Fibroblast of skin of abdomen (primary cell): ENCODE measurements around the gene SYTL4.
A peak's percentile ranks its signal among the peaks of the same experiment; 100 is the strongest.

Experiments used
- DNase-seq: peaks from one replicate; pipeline ENCODE4 v3.0.0-alpha.2; 2013

The SYTL4 gene

GRCh38 chrX:100687546-100687945, 44.4 kb downstream of the SYTL4 start:
- no peak for DNase-seq

GRCh38 chrX:100687128-100687527, 44.8 kb downstream of the SYTL4 start:
- DNase-seq = no peak

GRCh38 chrX:100685997-100686305, 46.0 kb downstream of the SYTL4 start:
- DNase-seq = no peak

DNA sequence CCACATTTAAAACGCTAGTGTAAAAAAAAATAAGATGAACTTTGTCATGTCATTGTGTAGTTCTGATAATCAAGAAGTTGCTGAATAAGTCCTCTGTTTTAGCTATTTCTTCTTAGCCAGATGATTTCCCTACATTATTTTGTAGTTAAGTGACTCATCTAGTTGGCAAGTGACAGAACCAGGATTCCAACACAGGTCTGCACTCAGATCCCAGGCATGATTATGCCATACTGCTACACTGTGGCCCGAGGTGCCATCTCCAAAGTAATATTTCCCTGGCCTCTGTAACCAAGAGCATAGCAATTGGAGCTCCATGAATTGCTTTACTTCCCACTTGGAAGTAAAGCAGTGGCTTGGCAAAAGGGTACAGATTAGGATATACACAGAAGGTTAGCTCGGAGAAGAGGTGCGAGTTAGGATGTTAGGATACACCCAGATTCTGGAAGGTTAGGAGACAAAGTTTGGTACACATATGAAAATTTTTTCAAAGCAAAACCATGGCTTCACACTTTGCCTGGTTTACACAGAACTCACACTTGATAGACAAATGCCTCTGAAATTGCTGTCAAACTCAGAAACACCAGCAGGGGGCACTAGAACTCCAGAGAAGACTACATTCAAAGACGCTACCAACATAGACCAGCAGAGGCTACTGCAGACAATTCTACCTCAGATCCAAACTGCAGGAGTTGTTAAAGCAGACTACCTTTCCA, 46.5 kb downstream of the SYTL4 start:
- peak; percentile 55 for DNase-seq

DNA sequence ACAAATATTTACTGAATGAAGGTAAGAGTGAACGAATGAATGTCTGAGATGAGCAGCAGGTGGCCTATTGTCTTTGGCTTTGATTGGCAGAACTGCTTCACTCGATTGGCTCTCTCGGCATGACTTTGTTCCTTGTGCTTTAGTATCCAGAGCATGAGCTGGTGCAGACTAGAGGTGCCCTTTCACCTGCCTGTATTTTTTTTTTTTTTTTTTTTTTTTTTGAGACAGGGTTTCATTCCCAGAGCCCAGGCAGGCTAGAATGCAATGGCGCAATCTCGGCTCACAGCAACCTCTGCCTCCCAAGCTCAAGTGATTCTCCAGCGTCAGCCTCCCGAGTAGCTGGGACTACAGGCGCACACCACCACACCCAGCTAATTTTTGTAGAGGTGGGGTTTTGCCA, 49.0 kb downstream of the SYTL4 start:
- no peak for DNase-seq

GRCh38 chrX:100681599-100681998, 50.3 kb downstream of the SYTL4 start:
- no peak for DNase-seq

GRCh38 chrX:100680756-100681155, 51.2 kb downstream of the SYTL4 start:
- DNase-seq = no peak

DNA sequence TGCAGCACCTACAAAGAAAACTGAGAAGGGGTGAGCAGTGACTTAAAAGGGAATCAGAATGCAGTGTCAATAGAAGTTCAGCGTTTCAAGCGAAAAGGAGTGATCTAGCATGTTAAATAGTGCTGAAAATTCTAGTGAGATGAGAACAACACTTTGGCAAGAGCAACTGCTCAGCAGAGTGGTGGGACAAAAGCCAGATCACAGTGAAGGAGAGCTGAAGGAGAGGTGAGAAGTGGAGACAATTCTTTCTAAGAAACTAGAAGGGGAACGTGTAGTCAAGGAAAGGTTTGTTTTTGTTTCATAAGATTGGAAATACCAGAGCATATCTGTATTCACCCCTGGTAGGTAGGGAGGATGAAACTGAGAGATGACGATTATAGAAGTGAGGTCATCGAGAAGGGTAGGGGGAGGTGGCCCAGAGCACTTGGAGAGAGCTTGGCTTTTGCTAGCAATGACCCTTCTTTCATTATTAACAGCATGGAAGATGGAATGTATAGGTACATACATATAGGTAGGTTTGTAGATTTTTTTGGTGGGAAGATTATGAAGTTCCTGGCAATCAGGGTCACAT, 54.2 kb downstream of the SYTL4 start:
- peak; percentile 20 for DNase-seq

DNA sequence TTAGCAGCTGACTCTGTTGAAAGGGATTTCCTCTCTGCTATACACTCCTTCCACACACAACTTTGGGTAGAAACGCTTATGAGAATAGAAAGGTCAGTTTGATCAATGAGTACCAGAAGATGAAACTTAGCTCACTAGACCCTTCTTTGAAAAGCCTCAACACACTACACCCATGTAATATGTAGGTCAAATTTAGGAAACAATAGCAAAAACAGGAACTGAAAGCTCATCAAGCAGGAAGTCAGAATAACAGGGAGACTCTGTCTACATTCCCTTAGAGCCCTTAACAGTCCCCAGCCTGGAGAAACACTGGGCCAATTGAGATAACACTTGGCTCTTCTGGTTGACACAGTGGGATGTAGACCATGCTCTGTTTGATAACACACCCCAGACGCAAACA, 57.2 kb downstream of the SYTL4 start:
- DNase-seq = no peak

DNA sequence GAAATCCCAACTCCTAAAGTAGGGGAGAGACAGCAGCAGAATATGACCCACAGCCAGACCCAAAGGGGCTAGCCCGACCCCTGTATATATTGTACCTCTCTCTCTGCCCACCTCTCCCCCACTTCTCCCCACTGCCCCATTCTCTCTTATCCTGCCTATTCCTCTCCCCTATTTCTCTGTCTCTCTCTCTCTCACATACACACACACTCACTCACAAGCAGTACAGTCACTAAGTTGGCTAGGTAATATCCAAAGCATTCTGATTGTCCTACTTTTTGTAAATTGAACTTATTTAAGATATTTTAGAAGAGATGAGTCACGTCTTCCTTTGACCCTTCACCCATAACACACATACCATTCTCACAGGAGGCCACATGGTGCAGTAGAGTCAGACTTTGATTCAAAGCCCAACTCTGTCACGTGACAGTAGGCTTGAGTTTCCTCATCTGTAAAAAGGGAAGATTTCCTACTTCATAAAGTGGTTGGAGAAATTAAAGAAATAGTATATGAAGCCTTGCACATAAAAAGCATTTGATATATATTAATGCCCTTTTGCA, 58.4 kb downstream of the SYTL4 start:
- peak; percentile 57 for DNase-seq

DNA sequence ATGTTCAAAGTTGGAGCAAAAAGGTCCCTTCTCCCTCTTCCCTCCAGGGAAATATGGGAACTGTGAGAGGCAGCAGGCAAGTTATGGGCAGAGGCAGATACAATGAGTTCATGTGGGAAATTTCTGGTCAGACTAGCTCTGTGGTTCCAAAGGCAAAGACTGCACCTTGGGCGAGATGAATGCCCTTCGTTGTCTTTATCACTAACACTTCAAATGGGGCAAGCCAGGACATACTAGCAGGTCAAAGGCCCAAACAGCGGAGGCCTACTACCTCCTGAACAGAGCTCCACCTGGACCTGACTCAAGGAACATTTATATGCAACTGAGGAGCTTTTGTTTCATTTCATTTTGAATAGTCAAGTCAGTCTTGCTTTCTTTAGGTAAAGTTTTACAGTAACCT, 59.0 kb downstream of the SYTL4 start:
- no peak for DNase-seq

GRCh38 chrX:100663642-100664041, 68.3 kb downstream of the SYTL4 start:
- DNase-seq = no peak

DNA sequence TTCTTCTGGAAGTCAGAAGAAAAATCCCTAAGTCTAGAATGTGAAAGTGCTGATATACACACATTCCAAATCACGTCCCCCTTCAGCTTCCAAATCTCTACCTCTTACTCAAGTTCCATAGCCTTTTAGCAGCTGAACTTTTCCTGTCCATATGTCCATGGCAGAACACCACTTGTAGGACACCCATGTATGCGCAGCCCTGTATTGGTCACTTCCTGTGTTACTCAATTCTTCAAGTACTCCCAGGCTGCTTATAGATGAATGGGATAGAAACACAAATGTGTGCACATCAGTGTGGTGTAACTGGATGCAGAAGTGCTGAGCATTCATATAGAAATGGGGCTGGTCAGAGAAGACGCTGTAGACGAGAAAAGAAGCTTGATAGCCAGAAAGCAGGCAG, 69.1 kb downstream of the SYTL4 start:
- DNase-seq = no peak

GRCh38 chrX:100662170-100662569, 69.8 kb downstream of the SYTL4 start:
- no peak for DNase-seq

- DNase-seq = no peak
These were observed 72.3 kb downstream of the SYTL4 start for GRCh38 chrX:100659431-100660137.

- DNase-seq = no peak
These were observed 73.0 kb downstream of the SYTL4 start for GRCh38 chrX:100658941-100659381.

DNA sequence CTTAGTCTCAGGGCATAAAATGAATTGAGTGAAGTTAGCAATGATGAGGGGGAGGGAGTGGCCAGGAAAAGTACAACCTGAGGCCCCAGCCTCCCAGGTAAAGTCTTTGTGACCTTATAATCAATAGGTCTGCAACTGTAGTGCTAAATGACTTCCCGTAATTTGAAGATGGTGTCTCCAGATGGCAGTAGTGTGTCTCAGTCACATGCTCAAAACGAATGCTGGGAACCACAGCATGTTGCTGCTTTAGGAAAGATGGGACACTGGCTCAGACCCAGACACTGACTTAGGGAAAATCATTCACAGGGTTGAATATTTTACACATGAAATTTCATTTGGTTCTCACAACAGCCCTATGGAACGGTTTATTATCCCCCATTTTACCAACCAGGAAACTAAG, 77.7 kb downstream of the SYTL4 start:
- no peak for DNase-seq

DNA sequence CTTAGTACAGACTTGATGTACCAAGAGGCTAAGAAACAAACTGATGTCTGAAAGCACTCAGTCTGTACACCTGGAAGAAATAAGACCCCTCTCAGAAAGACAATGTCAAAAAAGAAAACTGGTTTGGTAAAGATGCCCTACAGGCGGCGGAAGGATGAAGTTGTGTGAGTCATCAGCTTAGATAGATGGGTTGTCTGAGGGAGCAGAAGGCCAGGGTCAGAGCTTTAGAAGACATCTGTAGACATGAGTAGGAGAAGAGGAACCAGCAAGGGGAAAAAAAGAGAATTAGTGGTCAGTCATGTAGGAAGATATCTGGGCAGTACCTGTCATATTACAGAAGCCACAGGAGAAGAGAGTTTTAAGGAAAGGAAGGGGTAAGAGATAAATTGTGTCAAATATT, 79.7 kb downstream of the SYTL4 start:
- DNase-seq = no peak

DNA sequence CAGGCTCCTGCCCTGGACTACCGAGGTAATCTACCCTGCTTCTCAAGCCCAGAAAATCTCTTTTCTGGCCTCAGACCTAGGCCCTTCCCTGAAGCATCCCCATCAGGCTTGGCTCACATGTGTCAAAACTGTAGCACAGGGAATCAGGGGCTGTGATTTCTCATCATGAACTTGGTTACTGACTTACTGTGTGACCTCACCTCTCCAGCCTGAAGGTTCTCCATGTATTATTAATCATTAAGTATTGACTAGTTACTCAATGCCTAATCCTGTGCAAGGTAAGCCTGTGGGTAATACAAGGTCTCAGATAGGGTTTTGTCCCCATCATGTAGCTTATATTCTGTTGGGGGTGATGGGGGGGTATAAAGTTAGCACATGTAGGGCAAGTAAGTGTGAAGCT, 81.1 kb downstream of the SYTL4 start:
- DNase-seq = no peak

GRCh38 chrX:100649550-100650356, 82.2 kb downstream of the SYTL4 start:
- peak; percentile 94 for DNase-seq

- peak; percentile 82 for DNase-seq
These were observed 83.2 kb downstream of the SYTL4 start for GRCh38 chrX:100648458-100649417.

DNA sequence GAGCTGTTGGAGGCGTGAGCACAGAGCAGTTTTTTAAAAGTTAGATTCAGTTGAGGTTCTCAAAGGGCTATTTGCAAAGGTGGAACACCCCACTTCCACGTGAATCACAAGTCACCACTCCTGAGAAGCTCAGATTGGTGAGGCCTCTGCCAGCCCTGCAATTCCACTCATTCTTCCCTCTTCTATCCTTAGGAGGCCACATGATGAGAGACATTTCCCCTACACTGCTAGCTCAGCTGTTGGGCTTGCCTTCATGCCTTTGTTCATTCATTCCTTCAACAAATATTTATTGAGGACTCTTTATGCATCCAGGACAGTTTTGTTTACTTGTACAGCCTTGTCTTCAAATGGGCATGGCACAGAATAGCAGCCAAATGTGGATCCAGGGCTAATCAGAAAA, 84.2 kb downstream of the SYTL4 start:
- no peak for DNase-seq
